H9 (cell line): ENCODE measurements around the gene ARNT2. TPM values are rescaled to one million over a fixed set of nuclear protein-coding genes. Genes with fewer than 3 reads are reported as not detected.

Experiments
- DNase-seq: peaks from one replicate; pipeline ENCODE4 v3.0.0-alpha.2; 2017
- H2AFZ ChIP-seq: one replicate; pipeline ENCODE4 v1.6.1; 2013; ENCODE audit warnings: mild to moderate bottlenecking, low read length, control low read depth, moderate library complexity
- H2AK5ac ChIP-seq: 2 replicates; pipeline ENCODE4 v1.6.1; 2013; ENCODE audit warnings: low read length, control low read depth, mixed read lengths; ENCODE audit not compliant: insufficient read length
- H2BK120ac ChIP-seq: one replicate; pipeline ENCODE4 v1.6.1; 2013; ENCODE audit warnings: low read depth, mild to moderate bottlenecking, low read length, control low read depth, inconsistent platforms; ENCODE audit not compliant: poor library complexity, severe bottlenecking
- H2BK12ac ChIP-seq: 2 replicates; pipeline ENCODE4 v1.6.1; 2013; ENCODE audit warnings: low read length, control low read depth, mixed read lengths, low read depth; ENCODE audit not compliant: insufficient read length
- H2BK15ac ChIP-seq: 2 replicates; pipeline ENCODE4 v1.6.1; 2013; ENCODE audit warnings: low read depth, low read length, control low read depth
- H2BK20ac ChIP-seq: one replicate; pipeline ENCODE4 v1.6.1; 2013; ENCODE audit warnings: low read depth, mild to moderate bottlenecking, low read length, control low read depth, inconsistent platforms; ENCODE audit not compliant: poor library complexity, severe bottlenecking
- H2BK5ac ChIP-seq: 2 replicates; pipeline ENCODE4 v1.6.1; 2013; ENCODE audit warnings: low read length, control low read depth, mixed read lengths; ENCODE audit not compliant: insufficient read length
- H3K14ac ChIP-seq: 2 replicates; pipeline ENCODE4 v1.6.1; 2013; ENCODE audit warnings: low read length, control low read depth; ENCODE audit not compliant: insufficient read depth
- H3K18ac ChIP-seq: 2 replicates; pipeline ENCODE4 v1.6.1; 2013; ENCODE audit warnings: low read depth, mild to moderate bottlenecking, mixed read lengths, low read length, control low read depth; ENCODE audit not compliant: insufficient read length
- H3K23ac ChIP-seq: 2 replicates; pipeline ENCODE4 v1.6.1; 2013; ENCODE audit warnings: low read length, control low read depth, mixed read lengths, low read depth; ENCODE audit not compliant: insufficient read length
- H3K23me2 ChIP-seq: 2 replicates; pipeline ENCODE4 v1.6.1; 2013; ENCODE audit warnings: low read depth, mild to moderate bottlenecking, mixed read lengths, low read length, control low read depth; ENCODE audit not compliant: insufficient read length, poor library complexity, severe bottlenecking
- H3K27ac ChIP-seq: 2 replicates; pipeline ENCODE4 v1.5.1; 2013; ENCODE audit warnings: low read length, control low read depth, mixed read lengths, low read depth; ENCODE audit not compliant: insufficient read length
- H3K27me3 ChIP-seq: 2 replicates; pipeline ENCODE4 v1.6.1; 2013; ENCODE audit warnings: low read length, control low read depth, inconsistent platforms; ENCODE audit not compliant: insufficient read depth
- H3K4ac ChIP-seq: 2 replicates; pipeline ENCODE4 v1.6.1; 2013; ENCODE audit warnings: low read depth, mild to moderate bottlenecking, control low read depth, inconsistent platforms, low read length, moderate library complexity
- H3K4me1 ChIP-seq: 2 replicates; pipeline ENCODE4 v1.6.1; 2013; ENCODE audit warnings: low read length, control low read depth, inconsistent platforms; ENCODE audit not compliant: insufficient read depth
- H3K4me2 ChIP-seq: 2 replicates; pipeline ENCODE4 v1.6.1; 2013; ENCODE audit warnings: low read length, control low read depth, mixed read lengths; ENCODE audit not compliant: insufficient read length, insufficient read depth
- H3K56ac ChIP-seq: 2 replicates; pipeline ENCODE4 v1.6.1; 2013; ENCODE audit warnings: low read depth, mild to moderate bottlenecking, mixed read lengths, low read length, control low read depth; ENCODE audit not compliant: insufficient read length
- H3K79me1 ChIP-seq: 2 replicates; pipeline ENCODE4 v1.6.1; 2013; ENCODE audit warnings: low read depth, mild to moderate bottlenecking, moderate library complexity, low read length, control low read depth, inconsistent platforms; ENCODE audit not compliant: insufficient read depth, poor library complexity, severe bottlenecking
- H3K79me2 ChIP-seq: 2 replicates; pipeline ENCODE4 v1.6.1; 2013; ENCODE audit warnings: low read length, control low read depth, inconsistent platforms; ENCODE audit not compliant: insufficient read depth
- H3K9ac ChIP-seq: 2 replicates; pipeline ENCODE4 v1.6.1; 2013; ENCODE audit warnings: low read length, control low read depth, mixed read lengths; ENCODE audit not compliant: insufficient read length; ENCODE audit errors: extremely low read depth
- H3K9me3 ChIP-seq: one replicate; pipeline ENCODE4 v1.6.1; 2013; ENCODE audit warnings: low read depth, low read length, inconsistent platforms; ENCODE audit not compliant: control insufficient read depth
- H3T11ph ChIP-seq: one replicate; pipeline ENCODE4 v1.6.1; 2013; ENCODE audit warnings: mild to moderate bottlenecking, low read length, control low read depth, inconsistent platforms
- H4K20me1 ChIP-seq: one replicate; pipeline ENCODE4 v1.6.1; 2013; ENCODE audit not compliant: control insufficient read depth, insufficient read length, insufficient read depth
- H4K5ac ChIP-seq: 2 replicates; pipeline ENCODE4 v1.6.1; 2013; ENCODE audit warnings: low read depth, mild to moderate bottlenecking, mixed read lengths, low read length, control low read depth; ENCODE audit not compliant: insufficient read length
- H4K8ac ChIP-seq: replicated peaks from 2 replicates; pipeline ENCODE4 v1.6.1; 2013; ENCODE audit warnings: low read length, control low read depth, mixed read lengths, low read depth; ENCODE audit not compliant: insufficient read length
- H4K91ac ChIP-seq: 2 replicates; pipeline ENCODE4 v1.6.1; 2013; ENCODE audit warnings: low read depth, mild to moderate bottlenecking, moderate library complexity, mixed read lengths, low read length, control low read depth; ENCODE audit not compliant: insufficient read length
- H3K27ac Mint-ChIP-seq, 3 experiments: 2 replicates in 2 of 3; 3 replicates in 1 of 3; pipeline ENCODE4 v1.8.0; 2020 to 2021; ENCODE audit warnings: mixed read lengths in 3 of 3, mild to moderate bottlenecking in 1 of 3, moderate library complexity in 1 of 3
- H3K27me3 Mint-ChIP-seq: 2 replicates; pipeline ENCODE4 v1.8.0; 2021; ENCODE audit warnings: low read depth, mild to moderate bottlenecking, moderate library complexity, mixed read lengths
- H3K36me3 Mint-ChIP-seq, 3 experiments: 2 replicates in 2 of 3; 3 replicates in 1 of 3; pipeline ENCODE4 v1.8.0; 2020 to 2021; ENCODE audit warnings: low read depth in 3 of 3, mixed read lengths in 3 of 3; ENCODE audit not compliant: insufficient read depth in 1 of 3
- H3K4me1 Mint-ChIP-seq, 2 experiments: 2 replicates each; pipeline ENCODE4 v1.8.0; 2020; ENCODE audit warnings: mixed read lengths in 2 of 2
- H3K4me3 Mint-ChIP-seq, 2 experiments: 2 replicates in 1 of 2; 3 replicates in 1 of 2; pipeline ENCODE4 v1.8.0; 2020 to 2021; ENCODE audit warnings: mild to moderate bottlenecking in 2 of 2, mixed read lengths in 2 of 2, moderate library complexity in 1 of 2
- H3K9me3 Mint-ChIP-seq, 2 experiments: 2 replicates in 1 of 2; 3 replicates in 1 of 2; pipeline ENCODE4 v1.8.0; 2020; ENCODE audit warnings: mild to moderate bottlenecking in 2 of 2, mixed read lengths in 2 of 2, moderate library complexity in 1 of 2
- CTCF ChIP-seq: fragments of 200-600 bp; sonication (generic); conservative IDR thresholded peaks from 3 replicates; pipeline ENCODE4 v1.8.0; 2021; ENCODE audit warnings: antibody characterized with exemption, mild to moderate bottlenecking
- WGBS: extraction: QIAGEN DNeasy Blood & Tissue Kit; methylation state at CpG from one replicate; pipeline ENCODE4 v1.1.7; 2013; ENCODE audit warnings: missing lambda C conversion rate, low lambda C conversion rate, mixed read lengths; ENCODE audit not compliant: insufficient read length; ENCODE audit errors: extremely low coverage; 5-methylcytosine and 5-hydroxymethylcytosine counted together
- total RNA-seq: library from RNA; stranded (reverse); gene quantifications from 2 replicates; pipeline ENCODE4 v1.2.1, GENCODE V29; 2021

The ARNT2 gene
- total RNA-seq, 1 experiment from 2014 or later: 10.5 TPM

GRCh38 chr15:80536716-80537115 lies 132.5 kb downstream of the ARNT2 start:
- Mint-ChIP-seq H3K27ac (no peak overlapping the region; a peak in 2 of 7 replicates), H3K9me3 (peaks cover 22 to 26% of the 10 kb centered on the region in 2 experiments), H3K27me3 (peaks cover 2% of the 10 kb centered on the region), H3K4me1 (peaks cover 13 to 17% of the 10 kb centered on the region in 2 experiments), H3K4me3 (no peak overlapping the region), H3K36me3 (peaks cover 20 to 37% (median 24%) of the 10 kb centered on the region in 3 experiments)
- Histone ChIP-seq H3K14ac (no peak overlapping the region), H3K27me3 (no peaks in the 10 kb centered on the region), H4K20me1 (no peaks in the 10 kb centered on the region), H3T11ph (no peak overlapping the region), H2BK5ac (no peak overlapping the region), H4K8ac (no peak overlapping the region), H3K4me2 (no peak overlapping the region), H3K9ac (no peak overlapping the region), H4K5ac (no peak overlapping the region), H3K79me1 (no peaks in the 10 kb centered on the region), H3K56ac (no peak overlapping the region), H2AK5ac (no peak overlapping the region), H3K79me2 (no peaks in the 10 kb centered on the region), H3K4ac (no peak overlapping the region), H3K9me3 (no peaks in the 10 kb centered on the region), H2BK20ac (no peak overlapping the region), H4K91ac (no peak overlapping the region), H2AFZ (no peak overlapping the region), H3K23ac (no peak overlapping the region), H2BK120ac (no peak overlapping the region), H3K4me1 (no peaks in the 10 kb centered on the region; the same call in 1 of the 2 replicates), H2BK12ac (no peak overlapping the region), H3K23me2 (no peaks in the 10 kb centered on the region), H3K18ac (no peak overlapping the region), H2BK15ac (no peak overlapping the region), H3K27ac (no peak overlapping the region)
- DNase-seq: no peak
- no peak for TF ChIP-seq CTCF
- no CpG with 5 or more reads among the region's 2 CpGs for WGBS
